NCI-H2227 (cell line): ENCODE results near the gene AMER2.
"Not testable (repeated sequence)": the region's sequence is repeated elsewhere in the genome, so short reads cannot be mapped to it uniquely, and the experiment has no call there.

ENCODE experiments used
- DNase-seq: peaks from one replicate; lab custom pipeline; 2025; ENCODE audit not compliant: unreplicated experiment; lab: John Stamatoyannopoulos, UW

Gene AMER2

DNA sequence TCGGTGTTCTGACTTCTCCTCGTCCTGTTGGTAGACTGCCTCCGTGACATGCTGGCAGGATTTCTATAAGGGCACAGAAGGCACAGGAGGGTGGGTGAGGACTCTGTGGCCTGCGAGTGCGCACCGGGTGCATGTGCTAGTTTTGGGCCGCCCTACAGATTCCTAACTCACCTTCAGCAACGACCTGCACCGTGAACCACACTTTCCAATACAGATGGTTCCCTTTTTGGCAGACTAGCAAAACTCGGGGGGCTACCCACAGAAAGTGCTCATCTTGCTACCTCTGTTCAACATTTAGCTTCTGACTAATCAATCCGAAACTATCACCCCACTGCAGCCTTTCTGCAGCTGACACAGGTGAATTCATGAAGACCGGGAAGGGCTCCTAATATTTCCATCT is 14.1 kb upstream of the AMER2 start:
- no peak for DNase-seq

DNA sequence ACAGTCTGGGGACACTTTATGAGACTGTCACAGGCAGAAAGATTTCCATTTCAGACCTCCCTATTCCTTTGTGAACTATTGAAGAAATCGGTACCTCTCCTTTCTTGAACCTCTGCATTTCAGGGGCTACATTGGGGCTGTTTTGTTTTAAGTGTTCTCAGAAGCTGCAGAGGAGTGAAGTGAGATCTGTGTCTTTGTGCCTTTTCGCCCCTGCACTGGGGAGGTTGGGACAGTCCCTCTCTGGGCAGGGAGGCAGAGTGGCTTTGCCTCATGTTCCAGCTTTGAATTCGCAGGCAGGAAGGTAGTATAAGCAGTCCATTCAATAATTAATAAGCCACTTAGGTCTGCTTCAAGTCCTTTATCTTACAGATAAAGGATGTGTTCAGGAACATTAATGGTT is 9.5 kb upstream of the AMER2 start:
- no peak for DNase-seq

DNA sequence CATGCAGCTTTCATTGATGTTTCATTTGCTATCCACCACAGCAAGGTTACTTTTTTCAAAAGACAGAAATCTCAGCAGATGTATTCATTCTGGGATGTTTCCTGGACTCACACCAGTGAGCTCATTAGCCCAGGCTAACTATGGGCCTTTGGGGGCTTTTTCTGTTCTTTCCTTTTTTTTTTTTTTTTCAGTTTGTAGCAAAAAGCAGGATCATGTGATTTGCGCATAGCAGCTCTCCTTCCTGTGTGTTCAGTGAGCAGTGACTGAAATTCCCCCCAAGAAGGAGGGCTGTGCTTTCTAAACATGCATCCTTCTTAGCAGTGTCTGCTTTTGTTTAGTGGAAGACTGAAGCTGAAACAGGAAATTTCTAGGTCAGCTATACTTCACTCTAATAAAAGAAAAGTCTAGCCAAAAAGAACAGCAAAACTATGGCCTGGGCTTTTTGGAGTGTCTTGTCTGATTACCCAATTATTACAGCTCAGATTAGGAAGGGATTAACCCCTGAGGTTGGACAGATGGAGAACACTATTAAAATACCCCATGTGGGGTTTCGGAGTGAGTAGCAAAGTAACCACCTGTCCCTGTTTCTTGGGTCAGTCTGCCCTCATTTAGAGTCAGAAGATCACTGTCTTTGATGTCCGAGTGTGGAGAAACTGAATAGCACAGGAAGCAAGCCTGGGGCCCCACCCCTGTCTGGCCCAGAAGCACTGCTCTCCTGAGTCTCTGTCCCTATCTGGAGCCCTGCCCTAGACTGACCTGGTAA is 8.9 kb upstream of the AMER2 start:
- no peak for DNase-seq

DNA sequence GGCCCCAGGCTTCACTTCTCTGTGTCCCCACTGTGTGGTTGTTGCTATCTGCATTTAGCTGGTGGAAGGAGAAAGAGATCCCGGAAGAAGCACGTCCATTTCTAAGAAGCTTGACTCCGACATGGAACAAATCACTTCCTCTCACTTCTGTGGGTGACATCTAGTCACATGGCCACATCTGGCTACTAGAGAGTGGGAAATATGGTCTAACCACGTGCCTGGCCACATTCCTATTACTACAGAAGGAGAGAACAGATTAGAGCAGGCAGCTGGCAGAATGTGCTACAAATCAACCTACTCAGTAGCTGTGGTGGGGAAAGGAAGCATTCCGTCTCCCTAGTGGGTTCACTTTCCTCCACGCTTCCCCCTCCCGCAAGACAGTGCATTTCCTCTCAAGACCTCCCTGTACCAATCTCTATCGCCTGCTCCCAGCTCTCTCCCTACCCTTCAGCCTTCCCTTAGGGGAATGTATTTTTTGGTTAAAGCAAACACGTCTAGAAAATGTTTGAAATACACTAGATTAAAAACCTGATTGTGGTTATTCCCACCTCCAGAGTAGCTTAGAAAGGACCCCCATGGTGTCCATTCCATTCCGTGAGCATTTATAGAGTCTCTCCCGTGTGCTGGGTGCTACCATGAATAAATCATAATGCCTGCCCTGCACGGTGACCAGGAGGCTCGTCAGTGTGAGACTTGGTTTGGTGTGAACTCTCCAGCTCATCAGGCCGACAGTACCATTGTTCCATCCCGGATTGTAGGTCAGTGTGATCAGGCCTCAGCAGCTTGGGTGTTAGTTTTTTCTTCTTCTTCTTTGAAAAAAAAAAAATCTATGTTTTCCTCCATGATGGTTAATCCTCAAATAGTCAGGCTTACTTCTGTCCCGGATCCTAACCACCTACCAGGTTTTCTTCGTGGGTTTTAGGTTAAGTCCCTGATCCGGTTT is 8.0 kb upstream of the AMER2 start:
- no peak for DNase-seq

DNA sequence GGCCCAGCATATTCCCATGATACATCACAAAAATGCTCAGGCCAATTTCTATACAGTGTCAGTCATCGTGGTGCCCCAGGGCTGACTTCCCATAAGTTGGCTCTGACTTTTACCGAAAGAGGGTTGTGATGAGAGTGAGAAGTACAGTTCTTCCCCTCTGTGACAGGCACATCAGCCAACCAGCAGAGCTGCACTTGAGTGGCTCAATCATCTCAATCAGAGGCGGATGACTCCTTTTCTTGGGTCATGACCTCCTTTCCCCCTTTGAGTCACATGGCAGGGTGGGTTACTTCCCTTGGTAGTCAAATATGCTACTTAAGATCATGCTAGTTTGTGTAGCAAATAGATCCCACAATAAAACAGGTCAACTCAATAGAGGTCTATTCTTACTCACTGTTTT is 6.9 kb upstream of the AMER2 start:
- no peak for DNase-seq

DNA sequence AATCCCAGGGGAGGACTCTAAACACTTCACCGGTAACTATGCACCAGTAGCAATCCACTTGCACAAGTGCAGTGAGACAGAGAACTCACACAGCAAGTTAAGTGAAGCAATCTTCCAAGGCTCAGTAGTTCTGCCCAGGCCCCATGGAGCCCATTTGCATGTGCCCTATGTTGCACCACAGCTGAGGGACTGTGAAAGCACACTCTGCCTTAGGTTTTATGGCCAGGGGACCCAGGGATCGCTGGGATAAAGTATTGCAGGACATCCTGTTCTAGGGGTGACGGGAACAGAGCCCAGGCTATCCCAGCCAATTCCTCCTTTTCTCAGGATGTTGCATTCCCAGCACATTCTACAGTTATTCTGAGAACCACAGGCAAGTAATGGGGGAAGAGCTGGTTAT is 6.0 kb upstream of the AMER2 start:
- DNase-seq, result no peak

DNA sequence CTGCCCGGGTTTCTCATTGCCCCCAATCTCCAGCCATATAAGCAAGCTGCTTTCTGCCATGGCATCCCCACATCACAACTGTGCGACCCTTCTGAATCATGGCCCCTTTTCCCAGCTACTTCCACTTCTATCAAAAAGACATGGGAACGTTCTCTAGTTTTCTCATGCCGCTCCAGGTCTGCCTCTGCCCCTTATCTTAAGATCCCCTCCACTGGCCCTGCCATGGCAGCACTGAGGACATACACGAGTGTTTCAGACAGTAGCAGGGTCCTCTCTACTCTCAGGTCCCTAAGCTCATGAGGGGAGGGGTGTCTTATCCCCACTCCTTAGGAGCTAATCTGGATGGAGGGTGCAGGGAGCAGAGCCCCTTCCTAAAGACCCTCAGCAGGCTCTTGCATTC is 5.5 kb upstream of the AMER2 start:
- no peak for DNase-seq

DNA sequence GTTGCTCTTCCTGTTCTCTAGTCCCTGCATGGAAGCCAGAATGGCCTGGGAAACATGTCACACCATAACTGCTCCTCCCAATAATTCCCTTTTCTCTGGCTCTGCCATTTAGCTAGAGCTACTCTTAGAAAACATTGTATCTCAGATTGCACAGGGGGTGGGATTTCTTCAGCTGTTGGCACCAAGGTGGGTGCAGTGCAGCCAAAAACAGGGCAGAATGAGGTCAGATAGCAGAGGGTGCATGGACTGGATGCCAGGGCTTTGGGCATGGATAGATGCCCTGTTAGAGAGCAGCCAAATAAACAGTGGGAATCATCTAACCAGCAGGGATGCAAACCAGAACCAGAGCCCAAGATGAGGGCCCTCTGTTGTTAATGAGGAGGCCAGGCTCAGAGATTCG is 4.9 kb upstream of the AMER2 start:
- DNase-seq, result no peak

DNA sequence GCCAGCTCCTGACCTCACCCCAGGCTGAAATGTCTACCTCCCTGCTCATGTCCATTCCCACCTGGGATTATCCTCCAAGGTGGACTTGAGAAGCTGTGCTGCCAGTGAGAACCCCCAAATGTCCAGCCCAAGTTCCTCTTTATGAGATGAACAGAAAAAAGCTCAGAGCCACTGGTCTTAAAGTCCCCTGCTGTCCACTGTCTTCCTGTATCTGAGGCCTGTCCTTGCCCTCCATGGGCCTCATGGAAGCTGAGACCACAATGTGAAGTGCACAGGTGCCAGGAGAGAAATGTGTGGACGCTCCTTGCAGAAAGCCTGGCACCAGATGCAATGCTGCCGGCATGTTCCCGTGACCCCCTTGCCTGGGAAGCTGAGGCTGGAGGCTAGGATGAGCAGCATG is 3.3 kb upstream of the AMER2 start:
- DNase-seq, result no peak

DNA sequence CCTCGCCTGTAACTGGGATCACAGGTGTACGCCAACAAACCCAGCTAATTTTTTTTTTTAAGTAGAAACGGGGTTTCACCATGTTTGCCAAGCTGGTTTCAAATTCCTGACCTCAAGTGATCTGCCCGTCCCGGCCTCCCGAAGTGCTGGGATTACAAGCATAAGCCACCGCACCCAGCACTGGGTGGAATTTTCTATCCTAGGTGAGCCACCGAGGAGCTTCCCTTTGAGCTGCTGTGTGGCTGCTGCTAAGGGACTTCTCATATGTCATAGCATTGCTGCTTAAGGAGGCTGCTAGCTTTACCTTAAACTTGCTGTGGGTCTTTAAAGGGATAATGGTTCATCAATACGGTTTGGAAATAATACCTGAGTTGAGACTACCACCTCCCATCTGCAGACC is 2.9 kb upstream of the AMER2 start:
- no peak for DNase-seq

DNA sequence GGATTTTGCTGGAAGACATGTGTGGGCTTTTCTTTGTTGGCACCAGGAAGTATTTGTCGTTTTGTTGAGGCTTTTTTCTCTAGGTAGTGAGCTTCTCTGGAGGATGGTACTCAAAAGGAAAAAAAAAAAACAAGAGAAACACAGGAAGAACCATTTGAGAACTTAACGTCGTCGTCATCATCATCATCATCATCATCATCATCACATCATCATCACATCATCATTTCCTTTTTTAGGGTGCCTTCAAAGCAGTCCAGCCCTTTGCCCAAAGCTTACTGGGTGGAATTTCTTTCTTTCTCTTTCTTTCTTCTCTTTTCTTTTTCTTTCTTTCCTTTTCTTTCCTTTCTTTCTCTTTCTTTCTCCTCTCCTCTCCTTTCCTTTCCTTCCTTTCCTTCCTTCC is 2.2 kb upstream of the AMER2 start:
- DNase-seq, result no peak

DNA sequence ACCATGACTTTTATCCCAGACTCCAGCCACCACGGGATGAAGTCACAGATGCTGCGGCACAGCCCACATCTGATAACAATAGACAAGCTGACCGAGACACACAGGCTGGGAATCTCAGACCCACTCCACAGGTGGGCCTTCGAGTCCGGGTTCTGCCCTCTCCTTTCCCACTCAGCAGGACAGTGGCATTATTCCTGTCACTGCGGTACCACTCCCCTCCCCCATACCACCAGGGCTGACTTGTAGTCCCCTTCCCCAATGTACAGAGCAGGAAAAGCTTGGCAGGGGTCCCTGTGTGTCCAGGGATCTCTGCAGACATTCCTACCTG is 179 bp upstream of the AMER2 start:
- no peak for DNase-seq

DNA sequence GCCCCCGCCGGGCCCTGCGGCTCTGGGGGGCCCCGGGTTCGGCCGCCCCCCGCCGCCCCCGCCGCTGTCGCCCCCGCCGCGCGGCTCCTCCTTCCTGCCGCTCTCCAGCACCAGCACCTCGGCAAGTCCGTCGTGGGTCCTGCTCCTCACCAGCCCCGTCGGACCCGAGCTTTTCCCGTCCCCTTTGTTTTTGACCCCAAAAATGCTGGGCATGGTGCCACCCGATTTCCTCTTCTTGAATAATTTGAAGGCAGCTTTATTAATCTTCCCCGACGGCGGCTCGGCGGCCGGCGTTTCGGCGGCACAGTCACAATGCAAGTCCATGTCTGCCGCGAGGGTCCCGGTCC is 945 bp downstream of the AMER2 start:
- no peak for DNase-seq

DNA sequence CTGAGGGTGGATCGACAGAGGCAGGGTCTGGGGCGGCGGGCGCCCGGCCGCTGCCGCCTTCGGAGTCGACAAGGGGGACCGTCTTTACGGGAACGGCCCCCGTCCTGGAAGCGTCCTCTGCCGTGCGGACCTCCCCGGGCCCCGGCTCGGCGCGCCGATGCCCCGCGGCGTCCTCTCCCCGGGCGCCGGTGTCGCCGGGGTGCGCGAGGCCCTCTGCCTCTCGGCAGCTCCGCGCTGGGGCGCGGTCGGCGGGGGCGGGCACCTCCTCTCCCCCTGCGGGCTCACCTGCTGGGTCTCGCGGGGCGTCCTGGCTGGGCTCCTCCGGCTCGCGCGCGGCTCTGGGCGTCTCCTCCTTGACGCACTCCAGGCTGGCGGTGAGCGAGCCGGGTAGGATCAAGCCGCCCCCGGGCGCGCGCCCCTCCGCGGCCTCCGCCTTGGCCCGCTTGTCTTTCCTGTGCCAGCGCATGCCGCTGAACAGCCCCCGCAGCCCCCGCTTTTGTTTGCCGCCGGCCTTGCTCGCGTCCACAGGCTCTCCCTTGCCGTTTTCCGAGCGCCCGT is 1.5 kb downstream of the AMER2 start:
- DNase-seq, result peak; percentile 29

DNA sequence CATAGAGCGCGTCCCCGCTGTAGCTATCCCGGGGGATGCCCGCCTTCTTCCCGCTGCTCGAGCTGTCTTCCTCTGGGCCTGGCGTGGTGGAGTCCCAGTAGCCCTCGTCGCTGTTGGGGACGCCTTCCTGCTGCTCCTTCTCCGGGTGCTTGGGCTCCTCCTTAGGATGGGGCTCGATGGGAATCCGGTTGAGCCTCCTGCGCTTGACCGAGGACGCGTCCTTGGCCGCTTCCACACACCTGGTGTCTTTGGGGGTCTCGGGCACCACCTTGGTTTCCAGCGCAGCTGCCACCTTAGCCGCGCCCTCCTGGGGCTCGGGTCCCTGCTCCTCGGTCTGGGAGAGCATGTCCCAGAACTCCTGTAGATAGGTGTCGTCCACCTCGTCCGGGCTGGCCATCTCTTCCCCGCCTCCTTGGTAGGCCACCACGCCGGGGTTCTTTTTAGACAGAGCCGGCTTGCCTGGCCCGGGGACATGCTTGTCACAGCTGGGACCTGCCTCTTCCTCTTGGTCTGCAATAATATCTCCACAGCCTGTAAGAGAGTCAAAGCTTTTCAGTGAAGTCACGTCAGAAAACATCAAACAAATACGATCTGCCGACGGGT is 2.0 kb downstream of the AMER2 start:
- no peak for DNase-seq

DNA sequence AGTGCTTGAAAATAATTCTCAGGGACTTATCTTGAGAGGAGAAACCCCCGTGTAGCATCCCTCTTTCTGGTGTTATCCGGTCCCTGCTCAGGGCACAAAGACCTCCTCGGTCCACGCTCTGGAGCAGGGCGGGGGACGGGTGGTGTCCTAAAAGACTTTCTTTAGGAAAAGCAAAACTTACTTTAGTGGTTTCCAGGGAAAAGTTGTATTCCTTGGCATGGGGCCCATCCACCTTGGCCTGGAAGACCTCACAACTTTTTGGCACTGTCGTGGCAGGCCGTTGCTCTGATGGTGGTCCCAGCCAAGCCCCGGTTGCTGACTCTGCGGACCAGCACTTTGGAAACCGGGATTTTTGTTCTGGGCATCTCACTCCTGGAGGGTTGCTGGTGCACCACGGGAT is 2.7 kb downstream of the AMER2 start:
- DNase-seq, result no peak

DNA sequence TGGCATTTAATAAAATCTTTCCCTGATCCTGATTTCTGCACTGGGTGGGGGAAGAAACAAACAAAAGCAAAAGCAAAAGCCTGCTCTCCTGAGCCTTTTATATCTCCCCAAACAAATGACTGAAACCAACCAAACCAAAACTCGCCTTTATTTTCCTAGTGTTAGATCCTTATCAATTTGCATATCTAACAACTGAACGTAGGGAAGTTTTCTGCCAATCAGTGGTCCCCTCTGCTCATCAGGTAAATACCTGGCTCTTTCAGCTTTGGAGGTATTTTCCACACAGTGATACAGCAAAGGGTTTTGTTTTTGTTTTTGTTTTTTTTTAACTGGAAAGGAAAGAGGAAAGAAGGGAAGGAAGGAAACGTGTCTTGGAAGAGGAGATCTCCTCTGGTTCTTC is 3.3 kb downstream of the AMER2 start:
- DNase-seq, result no peak

DNA sequence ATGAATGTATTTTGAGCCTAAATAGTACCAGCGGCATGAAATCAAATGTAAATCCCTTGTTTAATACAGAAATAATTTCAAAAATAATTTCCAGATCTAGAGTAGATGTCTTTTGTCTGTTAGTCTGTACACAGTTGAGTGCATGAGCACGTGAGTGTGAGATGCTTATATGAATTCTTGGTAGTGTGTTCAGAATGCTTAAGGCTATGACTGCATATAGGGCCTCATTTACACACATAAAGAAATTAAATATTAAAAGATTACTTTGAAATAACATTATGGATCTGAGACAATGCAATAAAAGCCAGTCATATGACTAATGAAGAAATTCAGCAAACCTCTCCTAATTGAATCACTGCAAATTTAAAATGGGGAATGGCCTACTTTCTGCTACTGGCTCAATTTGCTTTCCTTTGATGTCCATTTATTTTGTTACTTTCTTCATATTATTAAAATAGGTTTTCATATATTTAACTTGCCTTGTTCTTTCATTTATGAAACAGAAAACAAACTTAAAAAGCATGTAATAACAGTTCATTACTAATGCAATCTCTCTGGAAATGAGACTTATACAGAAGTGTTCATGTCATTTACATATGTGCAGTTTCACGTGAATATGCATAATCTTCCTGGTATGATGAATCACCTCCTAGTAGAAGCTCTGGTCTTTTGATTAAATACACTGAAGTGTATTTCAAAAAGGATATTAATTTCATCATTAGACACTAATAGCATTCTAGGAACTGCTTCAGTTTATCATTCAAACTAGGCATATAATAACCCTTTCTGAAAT is 4.5 kb downstream of the AMER2 start:
- no peak for DNase-seq

DNA sequence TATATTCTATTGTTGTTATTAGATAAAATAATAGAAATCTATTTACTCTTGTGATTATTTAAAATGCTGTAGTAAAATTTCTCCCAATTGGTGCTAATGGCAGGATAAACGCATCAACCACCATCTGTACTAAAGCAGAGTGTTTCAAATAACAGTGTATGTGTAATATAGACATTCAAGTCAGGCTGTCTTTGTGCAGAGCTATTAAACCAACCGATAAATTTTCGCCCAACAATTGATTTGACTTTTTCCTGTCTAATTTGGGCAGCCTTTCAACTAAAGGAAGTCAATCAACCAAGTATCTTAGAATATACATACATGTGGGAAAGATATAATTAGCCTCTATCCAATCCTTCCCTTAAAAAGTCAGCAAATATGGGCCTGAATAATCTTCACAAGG is 5.8 kb downstream of the AMER2 start:
- no peak for DNase-seq

DNA sequence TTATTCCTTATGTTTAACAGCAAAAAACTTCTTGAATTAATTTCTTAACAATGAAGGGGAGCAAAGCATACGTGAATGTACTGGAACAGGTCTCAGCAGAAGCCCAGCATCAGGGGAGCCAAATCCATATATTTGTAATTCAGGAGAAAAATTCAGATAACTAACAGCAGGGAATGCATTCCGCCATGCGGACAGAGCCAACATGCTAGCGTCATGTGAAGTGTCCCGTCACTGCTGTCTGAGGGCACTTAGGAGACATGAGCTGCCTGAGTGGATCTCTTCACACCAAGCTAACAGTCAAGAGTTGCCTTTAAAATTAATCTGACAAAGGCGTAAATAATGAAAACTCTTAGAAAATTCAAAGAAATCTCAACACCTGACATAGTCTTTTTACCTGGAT is 6.4 kb downstream of the AMER2 start:
- DNase-seq, result no peak

DNA sequence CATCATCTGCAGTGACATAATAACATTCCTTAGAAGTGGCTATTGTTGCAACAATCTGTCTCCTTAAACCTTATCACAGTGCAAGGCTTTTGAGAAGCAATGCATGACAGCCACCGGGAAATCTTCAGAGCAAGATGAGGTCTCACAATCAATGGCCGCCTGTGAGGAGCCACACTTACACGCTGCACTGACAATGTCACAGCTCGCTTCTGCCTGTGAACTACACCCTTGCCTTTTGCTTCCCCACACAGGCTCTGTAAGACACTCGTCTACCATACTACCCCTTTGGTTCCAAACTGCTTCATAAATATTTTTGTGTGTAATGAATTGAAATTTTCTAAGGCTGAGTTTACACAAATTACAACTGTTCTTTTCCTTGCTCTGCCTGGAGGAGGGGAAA is 6.9 kb downstream of the AMER2 start:
- not testable (repeated sequence) for DNase-seq
